PC-3 (cell line): ENCODE data around the gene FNBP1L. TPM values are rescaled to one million over a fixed set of nuclear protein-coding genes. Genes with fewer than 3 reads are reported as not detected.
"Not testable (repeated sequence)": the region's sequence is repeated elsewhere in the genome, so short reads cannot be mapped to it uniquely, and the experiment has no call there.

Experiments
- ATAC-seq: fragments of 200-7000 bp; cut with Tn5 transposase; 2 replicates; pipeline ENCODE4 v1.9.1; 2020; ENCODE audit warnings: mild to moderate bottlenecking, moderate library complexity
- BruUV-seq: library from RNA; stranded (reverse); fragments of 400-500 nt; replicated peaks from 2 replicates; lab custom pipeline; 2021; lab: Mats Ljungman, UMichigan
- CTCF ChIA-PET: fragments of 300-600 bp; sonication (Branson Sonifier 250); formaldehyde crosslinking; loops from one replicate; lab custom pipeline; 2022; ENCODE audit warnings: antibody characterized with exemption; lab: Charles Lee
- POLR2A ChIA-PET: fragments of 300-600 bp; sonication (Branson Sonifier 250); formaldehyde crosslinking; loops from one replicate; lab custom pipeline; 2022; ENCODE audit warnings: antibody characterized with exemption; ENCODE audit not compliant: unreplicated experiment; lab: Charles Lee
- DNase-seq: peaks from one replicate; pipeline ENCODE4 v3.0.0-alpha.2; 2015
- H2AFZ ChIP-seq: fragments of 300-600 bp; sonication (generic); 2 replicates; pipeline ENCODE4 v1.6.0; 2016; ENCODE audit warnings: antibody characterized with exemption, low read length
- H3F3A ChIP-seq: fragments of 300-600 bp; sonication (generic); one replicate; pipeline ENCODE4 v1.6.0; 2017; ENCODE audit warnings: antibody characterized with exemption, low read length, control low read depth, mild to moderate bottlenecking; ENCODE audit not compliant: unreplicated experiment
- H3K27ac ChIP-seq: fragments of 300-600 bp; sonication (generic); 2 replicates; pipeline ENCODE4 v1.5.1; 2016; ENCODE audit warnings: mild to moderate bottlenecking, low read length
- H3K27me3 ChIP-seq: fragments of 300-600 bp; sonication (generic); 2 replicates; pipeline ENCODE4 v1.6.1; 2016; ENCODE audit warnings: low read length, mixed read lengths
- H3K36me3 ChIP-seq: fragments of 300-600 bp; sonication (generic); 2 replicates; pipeline ENCODE4 v1.6.1; 2016; ENCODE audit warnings: low read depth, mixed run types, low read length, mixed read lengths
- H3K4me1 ChIP-seq: fragments of 300-600 bp; sonication (generic); 2 replicates; pipeline ENCODE4 v1.5.1; 2016; ENCODE audit warnings: low read length; ENCODE audit not compliant: insufficient read depth
- H3K4me2 ChIP-seq: fragments of 300-600 bp; sonication (generic); 2 replicates; pipeline ENCODE4 v1.6.0; 2016; ENCODE audit warnings: low read length
- H3K4me3 ChIP-seq: fragments of 300-600 bp; sonication (generic); 2 replicates; pipeline ENCODE4 v1.5.1; 2016; ENCODE audit warnings: mild to moderate bottlenecking, low read length, mixed read lengths
- H3K79me2 ChIP-seq: fragments of 300-600 bp; sonication (generic); 2 replicates; pipeline ENCODE4 v1.6.1; 2017; ENCODE audit warnings: low read length, mixed read lengths
- H3K9ac ChIP-seq: fragments of 300-600 bp; sonication (generic); 2 replicates; pipeline ENCODE4 v1.6.0; 2016; ENCODE audit warnings: mild to moderate bottlenecking, low read length
- H3K9me2 ChIP-seq: fragments of 300-600 bp; sonication (generic); replicated peaks from 2 replicates; pipeline ENCODE4 v1.6.1; 2016; ENCODE audit warnings: mixed run types, low read length, mixed read lengths
- H3K9me3 ChIP-seq: fragments of 300-600 bp; sonication (generic); 2 replicates; pipeline ENCODE4 v1.6.1; 2016; ENCODE audit warnings: low read length, mixed read lengths
- H4K20me1 ChIP-seq: fragments of 300-600 bp; sonication (generic); 2 replicates; pipeline ENCODE4 v1.6.1; 2016; ENCODE audit warnings: low read length, mixed read lengths
- EZH2 ChIP-seq: fragments of 300-600 bp; sonication (generic); IDR thresholded peaks from one replicate; pipeline ENCODE4 v1.6.1; 2017; ENCODE audit warnings: antibody characterized with exemption, mild to moderate bottlenecking, low read length; ENCODE audit not compliant: unreplicated experiment
- EZH2phosphoT487 ChIP-seq: fragments of 300-600 bp; sonication (generic); IDR thresholded peaks from 2 replicates; pipeline ENCODE4 v1.6.1; 2018; ENCODE audit warnings: mild to moderate bottlenecking, antibody characterized with exemption, low read length, borderline replicate concordance
- intact Hi-C: fragments of 100-400 bp; cut with micrococcal nuclease; formaldehyde crosslinking; loops from 2 replicates; pipeline ENCODE4 v1.9.0; 2023
- total RNA-seq: library from RNA; depleted of rRNA; stranded (reverse); fragments of >200 nt; gene quantifications from 2 replicates; pipeline ENCODE4 v1.2.3, GENCODE V29; 2014
- TF ChIP-seq, protein P1 (sequence below): fragments of 300-600 bp; sonication (generic); conservative IDR thresholded peaks from 2 replicates; pipeline ENCODE4 v1.5.1; 2017; ENCODE audit warnings: antibody characterized with exemption, low read depth, mild to moderate bottlenecking, low read length

The FNBP1L gene
- total RNA-seq, 1 experiment from 2014 or later, result 28.3 TPM

DNA sequence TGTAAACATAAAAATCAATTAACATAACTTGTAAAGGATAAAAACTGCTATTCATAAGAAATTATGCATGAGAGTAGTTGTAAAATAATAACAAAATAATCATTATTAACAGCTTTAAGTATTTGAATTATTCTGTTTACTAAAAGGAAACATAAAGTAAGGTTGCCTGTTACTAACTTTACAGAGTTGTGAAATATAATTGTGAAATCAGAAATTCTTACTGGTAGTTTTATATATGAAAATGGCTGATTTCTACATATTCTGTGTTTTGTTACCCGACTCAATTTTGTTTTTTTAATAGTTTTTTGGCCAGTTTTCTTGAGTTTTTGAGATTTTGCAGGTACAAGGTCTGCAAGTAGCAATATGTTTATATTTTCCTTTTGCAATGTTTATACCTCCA lies 27.8 kb downstream of the FNBP1L start:
- Histone ChIP-seq H3K27me3 (no peaks in the 10 kb centered on the region), H3K4me1 (peaks cover 14% of the 10 kb centered on the region), H3K4me3 (no peak overlapping the region), H3K36me3 (no peaks in the 10 kb centered on the region), H3K4me2 (no peak overlapping the region), H2AFZ (no peak overlapping the region), H3K9me2 (no peaks in the 10 kb centered on the region), H3K79me2 (peaks cover 80% of the 10 kb centered on the region), H3K9me3 (no peaks in the 10 kb centered on the region), H3K27ac (no peak overlapping the region), H3K9ac (no peak overlapping the region), H4K20me1 (0 out of 2 replicates have a peak, but pooled peaks cover 8% of the 10 kb centered on the region), H3F3A (no peaks in the 10 kb centered on the region)
- ChIA-PET CTCF (no interaction called here), POLR2A (interaction anchor here (0.7 kb wide), 1 partner anchor 92 kb away, joined by 3 read pairs; no protein-coding TSS in a partner anchor)
- intact Hi-C loops, result no loop called here
- BruUV-seq, result no TSS peak
- ATAC-seq (no peak), DNase-seq (no peak)
- TF ChIP-seq EZH2 (no peak), EZH2phosphoT487 (no peak)
- TF ChIP-seq, protein P1, sequence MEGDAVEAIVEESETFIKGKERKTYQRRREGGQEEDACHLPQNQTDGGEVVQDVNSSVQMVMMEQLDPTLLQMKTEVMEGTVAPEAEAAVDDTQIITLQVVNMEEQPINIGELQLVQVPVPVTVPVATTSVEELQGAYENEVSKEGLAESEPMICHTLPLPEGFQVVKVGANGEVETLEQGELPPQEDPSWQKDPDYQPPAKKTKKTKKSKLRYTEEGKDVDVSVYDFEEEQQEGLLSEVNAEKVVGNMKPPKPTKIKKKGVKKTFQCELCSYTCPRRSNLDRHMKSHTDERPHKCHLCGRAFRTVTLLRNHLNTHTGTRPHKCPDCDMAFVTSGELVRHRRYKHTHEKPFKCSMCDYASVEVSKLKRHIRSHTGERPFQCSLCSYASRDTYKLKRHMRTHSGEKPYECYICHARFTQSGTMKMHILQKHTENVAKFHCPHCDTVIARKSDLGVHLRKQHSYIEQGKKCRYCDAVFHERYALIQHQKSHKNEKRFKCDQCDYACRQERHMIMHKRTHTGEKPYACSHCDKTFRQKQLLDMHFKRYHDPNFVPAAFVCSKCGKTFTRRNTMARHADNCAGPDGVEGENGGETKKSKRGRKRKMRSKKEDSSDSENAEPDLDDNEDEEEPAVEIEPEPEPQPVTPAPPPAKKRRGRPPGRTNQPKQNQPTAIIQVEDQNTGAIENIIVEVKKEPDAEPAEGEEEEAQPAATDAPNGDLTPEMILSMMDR, result no peak

- H3K9ac ChIP-seq, CTCF ChIA-PET, H3K27me3 ChIP-seq, H3K9me2 ChIP-seq, H3K36me3 ChIP-seq, BruUV-seq, POLR2A ChIA-PET, H4K20me1 ChIP-seq, H3K4me3 ChIP-seq, H2AFZ ChIP-seq, H3K4me1 ChIP-seq, H3K9me3 ChIP-seq, H3K4me2 ChIP-seq, H3K27ac ChIP-seq, intact Hi-C loops, DNase-seq, H3F3A ChIP-seq, ATAC-seq: not testable (repeated sequence)
- H3K79me2 ChIP-seq, result peaks cover 60% of the 10 kb centered on the region
These were observed 31.3 kb downstream of the FNBP1L start for GRCh38 chr1:93479133-93479745.

- POLR2A ChIA-PET, DNase-seq, H2AFZ ChIP-seq, H3K9ac ChIP-seq, H3F3A ChIP-seq, H3K27ac ChIP-seq, intact Hi-C loops, CTCF ChIA-PET, H3K36me3 ChIP-seq, H3K4me2 ChIP-seq, H3K27me3 ChIP-seq, H3K9me3 ChIP-seq, H4K20me1 ChIP-seq, H3K4me1 ChIP-seq, H3K9me2 ChIP-seq, BruUV-seq, H3K4me3 ChIP-seq, ATAC-seq: not testable (repeated sequence)
- peaks cover 55% of the 10 kb centered on the region for H3K79me2 ChIP-seq
These were observed 34.0 kb downstream of the FNBP1L start for GRCh38 chr1:93481899-93482298.
